K562 (cell line): ENCODE measurements around the gene NOC4L. TPM values are rescaled to one million over a fixed set of nuclear protein-coding genes. Genes with fewer than 3 reads are reported as not detected.

Source experiments
- ATAC-seq: fragments of 200-7000 bp; cut with Tn5 transposase; 3 replicates; pipeline ENCODE4 v1.9.1; 2020; ENCODE audit warnings: moderate library complexity
- BruUV-seq: library from RNA; stranded (reverse); fragments of 400-500 nt; replicated peaks from 2 replicates; lab custom pipeline; 2021; lab: Mats Ljungman, UMichigan
- CTCF ChIA-PET: fragments of 300-600 bp; formaldehyde crosslinking; extraction: SDS; loops from one replicate; lab custom pipeline; 2021; ENCODE audit warnings: low intra/inter-chr PET ratio; lab: Yijun Ruan, JAX
- POLR2A ChIA-PET: fragments of 300-600, 350-650 bp; sonication (Branson Sonifier 250); formaldehyde crosslinking; extraction: SDS; loops from one replicate; lab custom pipeline; 2021; ENCODE audit warnings: antibody characterized with exemption, inconsistent platforms; lab: Yijun Ruan, JAX
- DNase-seq, 4 experiments: peaks; one replicate each; pipeline versions ENCODE4 v3.0.0 to v3.0.0-alpha.2; 2011 to 2018; ENCODE audit warnings: low spot score in 3 of 4, mixed read lengths in 3 of 4; ENCODE audit errors: extremely low read depth in 1 of 4
- FAIRE-seq: peaks from 2 replicates; lab custom pipeline; 2011; peaks lifted over from hg19 to GRCh38; lab: Jason Lieb, UNC
- H2AFZ ChIP-seq: 2 replicates; pipeline ENCODE4 v1.6.0; 2011; ENCODE audit warnings: low read depth, low read length, control low read depth, inconsistent platforms
- H3K27ac ChIP-seq: fragments of 200-600 bp; 3 replicates; pipeline ENCODE4 v1.8.0; 2011; ENCODE audit warnings: low read depth, mild to moderate bottlenecking, control low read depth, inconsistent platforms, low read length, moderate library complexity, mixed read lengths; ENCODE audit errors: extremely low read depth
- H3K27me3 ChIP-seq, 2 experiments: fragments of 300-600 bp in 1 of 2; 2 replicates in 1 of 2; 3 replicates in 1 of 2; pipeline versions ENCODE4 v1.6.0 to v1.8.0; 2011; ENCODE audit warnings: inconsistent platforms in 2 of 2, low read length in 2 of 2, mild to moderate bottlenecking in 1 of 2, mixed read lengths in 1 of 2, moderate library complexity in 1 of 2; ENCODE audit not compliant: control insufficient read depth in 2 of 2, insufficient read depth in 2 of 2
- H3K36me3 ChIP-seq: fragments of 300-600 bp; 3 replicates; pipeline ENCODE4 v1.8.0; 2011; ENCODE audit warnings: mild to moderate bottlenecking, low read length, inconsistent platforms; ENCODE audit not compliant: control insufficient read depth, insufficient read depth
- H3K4me1 ChIP-seq, 2 experiments: fragments of 200-600 bp in 1 of 2; replicated peaks in 1 of 2; 2 replicates in 1 of 2; 3 replicates in 1 of 2; pipeline versions ENCODE4 v1.5.1 to v1.8.0; 2011; ENCODE audit warnings: inconsistent platforms in 2 of 2, low read length in 2 of 2, mild to moderate bottlenecking in 1 of 2, mixed read lengths in 1 of 2, moderate library complexity in 1 of 2; ENCODE audit not compliant: control insufficient read depth in 2 of 2, insufficient read depth in 2 of 2
- H3K4me2 ChIP-seq: 2 replicates; pipeline ENCODE4 v1.6.1; 2011; ENCODE audit warnings: low read length, control low read depth, inconsistent platforms, mixed read lengths; ENCODE audit not compliant: insufficient read depth
- H3K4me3 ChIP-seq: fragments of 200-600 bp; sonication (generic), shearing (Covaris generic); 2 replicates; pipeline ENCODE4 v1.5.1; 2016; ENCODE audit warnings: control low read depth, inconsistent platforms
- H3K79me2 ChIP-seq: fragments of 200-600 bp; 3 replicates; pipeline ENCODE4 v1.8.0; 2011; ENCODE audit warnings: low read length, inconsistent platforms; ENCODE audit not compliant: control insufficient read depth, insufficient read depth
- H3K9ac ChIP-seq, 2 experiments: 2 replicates each; pipeline versions ENCODE4 v1.6.0 to v1.6.1; 2011; ENCODE audit warnings: low read depth in 2 of 2, low read length in 2 of 2, control low read depth in 1 of 2, inconsistent platforms in 1 of 2, mild to moderate bottlenecking in 1 of 2, mixed read lengths in 1 of 2; ENCODE audit not compliant: insufficient read depth in 1 of 2
- H3K9me1 ChIP-seq: one replicate; pipeline ENCODE4 v1.6.0; 2011; ENCODE audit warnings: inconsistent platforms, mild to moderate bottlenecking, low read length, moderate library complexity; ENCODE audit not compliant: control insufficient read depth, insufficient read depth
- H3K9me3 ChIP-seq: replicated peaks from 2 replicates; pipeline ENCODE4 v1.5.1; 2011; ENCODE audit warnings: low read depth, low read length, inconsistent platforms; ENCODE audit not compliant: control insufficient read depth, insufficient read depth
- H4K20me1 ChIP-seq: replicated peaks from 2 replicates; pipeline ENCODE4 v1.6.1; 2011; ENCODE audit warnings: low read length, inconsistent platforms, mixed read lengths; ENCODE audit not compliant: control insufficient read depth, insufficient read depth
- ADNP ChIP-seq: fragments of 200-800 bp; sonication (Bioruptor generic); IDR thresholded peaks from 2 replicates; pipeline ENCODE4 v1.6.1; 2016; ENCODE audit warnings: missing genetic modification characterization, missing compliant biosample characterization
- ARID2 ChIP-seq: fragments of 450-650 bp; IDR thresholded peaks from 2 replicates; pipeline ENCODE4 v1.6.1; 2017; ENCODE audit warnings: antibody characterized with exemption, mild to moderate bottlenecking
- CREBBP ChIP-seq: IDR thresholded peaks from one replicate; pipeline ENCODE4 v1.6.1; 2012; ENCODE audit warnings: low read depth, mild to moderate bottlenecking, control low read depth, inconsistent platforms, low read length
- MYBL2 ChIP-seq, 2 experiments: fragments of 450-650 bp in 1 of 2; sonication (generic) in 1 of 2; formaldehyde crosslinking in 1 of 2; IDR thresholded peaks; 2 replicates each; pipeline versions ENCODE4 v1.6.1 to v1.8.1; 2017 to 2022; ENCODE audit warnings: borderline replicate concordance in 1 of 2, inconsistent platforms in 1 of 2, low read depth in 1 of 2, mild to moderate bottlenecking in 1 of 2, missing genetic modification reagents in 1 of 2, moderate library complexity in 1 of 2
- NKRF ChIP-seq: fragments of 450-650 bp; IDR thresholded peaks from 2 replicates; pipeline ENCODE4 v1.6.1; 2016; ENCODE audit warnings: borderline replicate concordance
- NR1H2 ChIP-seq: sonication (generic); formaldehyde crosslinking; IDR thresholded peaks from 2 replicates; pipeline ENCODE4 v1.4.0; 2020; ENCODE audit warnings: mild to moderate bottlenecking, missing genetic modification reagents
- PHF20 ChIP-seq: fragments of 450-650 bp; IDR thresholded peaks from 2 replicates; pipeline ENCODE4 v1.6.1; 2018; ENCODE audit not compliant: partially characterized antibody
- TAF9B ChIP-seq: fragments of 450-650 bp; IDR thresholded peaks from 2 replicates; pipeline ENCODE4 v1.6.1; 2018; ENCODE audit warnings: mild to moderate bottlenecking; ENCODE audit not compliant: partially characterized antibody
- TSC22D4 ChIP-seq: fragments of 450-650 bp; IDR thresholded peaks from 2 replicates; pipeline ENCODE4 v1.6.1; 2016; ENCODE audit warnings: missing genetic modification characterization, missing biosample characterization, control low read depth
- WGBS: fragments of 100-300 bp; shearing (Covaris generic); methylation state at CpG from one replicate; pipeline ENCODE4 v1.1.6; 2016; ENCODE audit warnings: low coverage, mixed read lengths; ENCODE audit not compliant: insufficient coverage; ENCODE audit errors: missing lambda C conversion rate; 5-methylcytosine and 5-hydroxymethylcytosine counted together
- in situ Hi-C: fragments of 300-500 bp; cut with MboI; formaldehyde crosslinking; loops from 4 replicates; pipeline ENCODE4 v1.15.0; 2018; ENCODE audit warnings: inconsistent platforms, mixed read lengths
- intact Hi-C: fragments of 100-400 bp; cut with micrococcal nuclease; formaldehyde crosslinking; loops from 2 replicates; pipeline ENCODE4 v1.14.2; 2022
- polyA plus RNA-seq, 8 experiments: library from polyadenylated mRNA; depleted of rRNA in 4 of 8; stranded (reverse) in 5 of 8; unstranded in 3 of 8; fragments of >200 nt; fragmentation: Nextera tagmentation in 2 of 8; fragmentation: Illumina TruSeq in 1 of 8; extraction: Ambion mirVana in 2 of 8; extraction: Trizol in 1 of 8; gene quantifications; 2 replicates each; pipeline versions ENCODE4 v1.2.1 to v1.2.3, GENCODE V29; 2011 to 2014; ENCODE audit warnings: inconsistent platforms in 1 of 8, missing spikeins in 1 of 8
- total RNA-seq, 7 experiments: library from RNA; depleted of rRNA in 6 of 7; stranded (reverse); fragments of >200 nt in 6 of 7; fragmentation: Illumina TruSeq in 2 of 7; extraction: Trizol in 2 of 7; gene quantifications; 2 replicates each; pipeline versions ENCODE4 v1.2.1 to v1.2.3, GENCODE V29; 2011 to 2021; ENCODE audit warnings: low replicate concordance in 1 of 7

NOC4L gene
- total and polyA plus RNA-seq, 9 of the 15 experiments (the other 6 are each of a cell fraction or from before 2014, with no cell fraction given) = 1.3 to 77.0 (median 20.0) TPM

GRCh38 chr12:132157733-132158409 is 13.6 kb downstream of the NOC4L start:
- 93% methylated on average over 2 of the region's 5 CpGs for WGBS
- Histone ChIP-seq H3K9me3 (peaks cover 23% of the 10 kb centered on the region), H3K4me1 (peaks cover 0 to 40% of the 10 kb centered on the region in 2 experiments; a peak in 2 of 5 replicates), H3K9ac (no peak overlapping the region), H3K4me2 (no peak overlapping the region; the same call in 1 of the 2 replicates), H3K9me1 (no peaks in the 10 kb centered on the region), H3K36me3 (peaks cover 29% of the 10 kb centered on the region), H3K27ac (no peak overlapping the region), H4K20me1 (no peaks in the 10 kb centered on the region; the same call in 1 of the 2 replicates), H3K79me2 (no peaks in the 10 kb centered on the region), H3K4me3 (no peak overlapping the region), H3K27me3 (no peaks in the 10 kb centered on the region; a peak in 1 of 5 replicates), H2AFZ (no peak overlapping the region)
- ChIA-PET POLR2A (no interaction called here), CTCF (no interaction called here)
- no peak for FAIRE-seq
- TF ChIP-seq TSC22D4 = 0 out of 2 replicates have a peak, but pooled peaks have one; percentile 74
- TF ChIP-seq ADNP (tag) = peak; percentile 54; the same call in 1 of the 2 replicates
- no peak for TF ChIP-seq ARID2
- TF ChIP-seq CREBBP = peak; percentile 23
- peak; percentile 67 for TF ChIP-seq PHF20
- 0 out of 2 replicates have a peak, but pooled peaks have one; percentile 11 for TF ChIP-seq MYBL2 (IDR thresholded peaks at IDR 0.05; ENCODE audit: low read depth)
- no peak for TF ChIP-seq MYBL2 (CRISPR knock-in tag; IDR thresholded peaks at IDR 0.05; ENCODE audit: borderline replicate concordance)
- no peak for TF ChIP-seq NR1H2 (CRISPR knock-in tag)
- 0 out of 2 replicates have a peak, but pooled peaks have one; percentile 23 for TF ChIP-seq NKRF
- no peak for TF ChIP-seq TAF9B
- DNase-seq = no peak
- intact Hi-C loops = loop anchor here (10.0 kb wide), 2 partner anchors 57 to 257 kb away; no protein-coding TSS in a partner anchor
- ATAC-seq = no peak
- in situ Hi-C loops = no loop called here
- BruUV-seq = no TSS peak
